A673 (cell line): ENCODE data around the gene ELOVL6.

Experiments
- EZH2 ChIP-seq: fragments of 200-600 bp; sonication (generic); IDR thresholded peaks from 2 replicates; pipeline ENCODE4 v1.6.1; 2017; ENCODE audit warnings: borderline replicate concordance, low read depth, mild to moderate bottlenecking, mixed read lengths, antibody characterized with exemption, low read length; ENCODE audit not compliant: poor library complexity, severe bottlenecking
- TF ChIP-seq, protein P1 (sequence below): fragments of 300-800, 200-600 bp; sonication (generic); conservative IDR thresholded peaks from 2 replicates; pipeline ENCODE4 v1.5.1; 2017; ENCODE audit warnings: low read depth, mild to moderate bottlenecking, antibody characterized with exemption, low read length, moderate library complexity, mixed read lengths

- TF ChIP-seq, protein P1, sequence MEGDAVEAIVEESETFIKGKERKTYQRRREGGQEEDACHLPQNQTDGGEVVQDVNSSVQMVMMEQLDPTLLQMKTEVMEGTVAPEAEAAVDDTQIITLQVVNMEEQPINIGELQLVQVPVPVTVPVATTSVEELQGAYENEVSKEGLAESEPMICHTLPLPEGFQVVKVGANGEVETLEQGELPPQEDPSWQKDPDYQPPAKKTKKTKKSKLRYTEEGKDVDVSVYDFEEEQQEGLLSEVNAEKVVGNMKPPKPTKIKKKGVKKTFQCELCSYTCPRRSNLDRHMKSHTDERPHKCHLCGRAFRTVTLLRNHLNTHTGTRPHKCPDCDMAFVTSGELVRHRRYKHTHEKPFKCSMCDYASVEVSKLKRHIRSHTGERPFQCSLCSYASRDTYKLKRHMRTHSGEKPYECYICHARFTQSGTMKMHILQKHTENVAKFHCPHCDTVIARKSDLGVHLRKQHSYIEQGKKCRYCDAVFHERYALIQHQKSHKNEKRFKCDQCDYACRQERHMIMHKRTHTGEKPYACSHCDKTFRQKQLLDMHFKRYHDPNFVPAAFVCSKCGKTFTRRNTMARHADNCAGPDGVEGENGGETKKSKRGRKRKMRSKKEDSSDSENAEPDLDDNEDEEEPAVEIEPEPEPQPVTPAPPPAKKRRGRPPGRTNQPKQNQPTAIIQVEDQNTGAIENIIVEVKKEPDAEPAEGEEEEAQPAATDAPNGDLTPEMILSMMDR, result no peak
- TF ChIP-seq EZH2, result no peak
Observed at GRCh38 chr4:110009550-110009949, 188.9 kb downstream of the ELOVL6 start.
